ENCODE measurements around the gene STX1B. TPM values are rescaled to one million over a fixed set of nuclear protein-coding genes. Genes with fewer than 3 reads are reported as not detected.

Gene STX1B
- polyA plus RNA-seq, 3 donors, result 1.7 TPM; not detected in 2

- Histone ChIP-seq H3K79me2 (ENCODE audit: insufficient read depth, low read length) (no peaks in the 10 kb centered on the region), H3K36me3 (replicated peaks in 1 of 2; ENCODE audit: control insufficient read depth in 1 of 2, insufficient read depth in 2 of 2, low read length in 2 of 2) (no peaks in the 10 kb centered on the region), H2AFZ (ENCODE audit: insufficient read depth, low read depth, low read length, poor library complexity, severe bottlenecking) (no peak overlapping the region), H3K4me1 (ENCODE audit: control insufficient read depth in 1 of 2, insufficient read depth in 2 of 2, low read length in 2 of 2) (peaks cover 18 to 22% of the 10 kb centered on the region in 2 donors), H3K4me3 (replicated peaks in 1 of 3; ENCODE audit: low read depth in 2 of 3, low read length in 3 of 3) (no peak overlapping the region), H3K9ac (ENCODE audit: insufficient read depth, low read length, poor library complexity, severe bottlenecking) (no peak overlapping the region), H3K9me3 (replicated peaks in 1 of 2; ENCODE audit: control insufficient read depth in 1 of 2, insufficient read depth in 1 of 2, low read length in 2 of 2) (no peaks in the 10 kb centered on the region), H4K20me1 (ENCODE audit: insufficient read depth, low read length) (no peaks in the 10 kb centered on the region), H3K27me3 (ENCODE audit: control insufficient read depth in 2 of 2, insufficient read depth in 2 of 2, low read length in 2 of 2) (peaks cover 0 to 3% of the 10 kb centered on the region in 2 donors), H3K27ac (ENCODE audit: low read depth in 1 of 2, low read length in 2 of 2) (no peak overlapping the region), H3K4me2 (replicated peaks; ENCODE audit: extremely low read depth, low read length, poor library complexity, severe bottlenecking) (no peak overlapping the region)
- intact Hi-C loops (cut with micrococcal nuclease), result loop anchor here (5.0 to 10.0 kb wide), 3 partner anchors 33 to 187 kb away; partner anchors contain the start of gene STX4 (in 1 of the 2)
- peaks cover 1 to 17% (median 4%) of the 10 kb centered on the region in 3 donors for H3K27me3 Mint-ChIP-seq (ENCODE audit: low read depth in 3 of 3)
- no peak overlapping the region for H3K4me3 Mint-ChIP-seq
- WGBS (ENCODE audit: insufficient coverage), result 92% methylated on average over 5 of the region's 6 CpGs
- no peaks in the 10 kb centered on the region for H3K9me3 Mint-ChIP-seq
- DNase-seq, result no peak
- H3K27ac Mint-ChIP-seq, result no peak overlapping the region
- H3K4me1 Mint-ChIP-seq, result peaks cover 24% of the 10 kb centered on the region
- H3K36me3 Mint-ChIP-seq, result no peaks in the 10 kb centered on the region
- no peak for TF ChIP-seq CTCF (IDR thresholded peaks at IDR 0.05)
Measured at GRCh38 chr16:30998852-30999761, 11.3 kb downstream of the STX1B start.

- no peak for DNase-seq
- peaks cover 0 to 3% of the 10 kb centered on the region in 2 donors for H3K27me3 ChIP-seq (ENCODE audit: control insufficient read depth in 2 of 2, insufficient read depth in 2 of 2, low read length in 2 of 2)
- peak overlapping the region; percentile 35 to 83 (median 58) for H3K4me3 ChIP-seq (replicated peaks in 1 of 3; ENCODE audit: low read depth in 2 of 3, low read length in 3 of 3)
- no peaks in the 10 kb centered on the region for H4K20me1 ChIP-seq (ENCODE audit: insufficient read depth, low read length)
- H3K4me1 Mint-ChIP-seq, result peaks cover 26% of the 10 kb centered on the region
- H3K9me3 ChIP-seq (replicated peaks in 1 of 2; ENCODE audit: control insufficient read depth in 1 of 2, insufficient read depth in 1 of 2, low read length in 2 of 2), result no peaks in the 10 kb centered on the region
- H3K4me1 ChIP-seq (ENCODE audit: control insufficient read depth in 1 of 2, insufficient read depth in 2 of 2, low read length in 2 of 2), result peaks cover 21 to 26% of the 10 kb centered on the region in 2 donors
- no peak for TF ChIP-seq CTCF (IDR thresholded peaks at IDR 0.05)
- peak overlapping the region; percentile 64 for H3K9ac ChIP-seq (ENCODE audit: insufficient read depth, low read length, poor library complexity, severe bottlenecking)
- H3K79me2 ChIP-seq (ENCODE audit: insufficient read depth, low read length), result no peaks in the 10 kb centered on the region
- H3K4me3 Mint-ChIP-seq, result peak overlapping the region; percentile 71 to 83
- peak overlapping the region in 4 of 7 donors; percentile 12 to 75 (median 46) for H3K27ac Mint-ChIP-seq
- peaks cover 1 to 17% (median 4%) of the 10 kb centered on the region in 3 donors for H3K27me3 Mint-ChIP-seq (ENCODE audit: low read depth in 3 of 3)
- H3K36me3 ChIP-seq (replicated peaks in 1 of 2; ENCODE audit: control insufficient read depth in 1 of 2, insufficient read depth in 2 of 2, low read length in 2 of 2), result no peaks in the 10 kb centered on the region
- H2AFZ ChIP-seq (ENCODE audit: insufficient read depth, low read depth, low read length, poor library complexity, severe bottlenecking), result peak overlapping the region; percentile 93
- peak overlapping the region; percentile 83 for H3K4me2 ChIP-seq (replicated peaks; ENCODE audit: extremely low read depth, low read length, poor library complexity, severe bottlenecking)
- intact Hi-C loops (cut with micrococcal nuclease), result loop anchor here (5.0 to 10.0 kb wide), 3 partner anchors 34 to 186 kb away; partner anchors contain the start of gene STX4 (in 1 of the 2)
- WGBS (ENCODE audit: insufficient coverage), result 85% methylated on average over 17 of the region's 21 CpGs
- H3K9me3 Mint-ChIP-seq, result no peaks in the 10 kb centered on the region
- H3K27ac ChIP-seq (ENCODE audit: low read depth in 1 of 2, low read length in 2 of 2), result peak overlapping the region in 1 of 2 donors; percentile 28
- H3K36me3 Mint-ChIP-seq, result no peaks in the 10 kb centered on the region
Measured at GRCh38 chr16:30997725-30998711, 12.4 kb downstream of the STX1B start.

Measured in CD14-positive monocyte (primary cell).